Activated CD4-positive, CD25-positive, alpha-beta regulatory T cell treated with anti-CD3 and anti-CD28 coated beads, Interleukin-2, amount 50 U/mL, for 24 hours (primary cell): ENCODE measurements around the gene CHSY1.
A peak's percentile ranks its signal among the peaks of the same experiment; 100 is the strongest.

Experiments
- ATAC-seq, 2 donors: fragments of 150-1000 bp; cut with Tn5 transposase; one replicate each; pipeline ENCODE4 v1.10.0; 2021; ENCODE audit warnings: mild to moderate bottlenecking in 1 of 2, moderate library complexity in 1 of 2

The CHSY1 gene

DNA sequence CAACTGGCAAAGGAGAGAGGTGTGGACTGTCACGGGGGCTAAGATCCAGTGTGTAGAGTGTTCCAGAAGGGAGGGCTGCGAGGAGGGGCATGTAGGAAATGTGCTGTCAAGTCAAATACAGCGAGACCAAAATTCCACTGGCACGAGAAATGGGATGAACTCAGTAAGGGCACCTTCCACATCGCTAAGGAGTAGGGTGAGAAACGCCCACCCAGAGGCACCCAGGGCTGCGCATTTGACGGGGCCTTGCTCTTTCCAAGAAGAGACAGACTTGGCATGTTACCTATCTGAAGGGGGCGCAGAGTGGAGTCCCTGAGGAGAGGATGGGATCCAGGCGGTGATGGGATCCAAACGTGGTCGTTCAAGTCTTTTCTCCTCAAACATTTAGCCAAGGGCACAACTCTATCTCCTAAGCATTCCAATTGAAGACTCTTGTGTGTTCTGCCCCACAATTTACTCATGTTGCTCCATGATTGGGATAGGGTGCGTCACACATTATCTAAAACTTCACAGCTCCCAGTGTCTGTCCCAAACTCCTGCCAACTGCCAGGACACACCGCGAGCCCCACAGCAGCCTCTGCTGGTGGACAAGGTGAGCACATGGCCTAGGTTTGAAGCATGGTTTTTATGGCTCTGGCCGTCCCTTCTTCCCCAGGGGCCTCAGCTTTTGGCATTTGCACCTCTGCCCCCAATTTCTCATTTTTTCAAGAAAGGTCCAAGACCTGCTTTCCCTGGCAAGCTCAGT is 17.8 kb upstream of the CHSY1 start:
- no peak for ATAC-seq

GRCh38 chr15:101267320-101268104 is 15.7 kb upstream of the CHSY1 start:
- ATAC-seq = no peak

DNA sequence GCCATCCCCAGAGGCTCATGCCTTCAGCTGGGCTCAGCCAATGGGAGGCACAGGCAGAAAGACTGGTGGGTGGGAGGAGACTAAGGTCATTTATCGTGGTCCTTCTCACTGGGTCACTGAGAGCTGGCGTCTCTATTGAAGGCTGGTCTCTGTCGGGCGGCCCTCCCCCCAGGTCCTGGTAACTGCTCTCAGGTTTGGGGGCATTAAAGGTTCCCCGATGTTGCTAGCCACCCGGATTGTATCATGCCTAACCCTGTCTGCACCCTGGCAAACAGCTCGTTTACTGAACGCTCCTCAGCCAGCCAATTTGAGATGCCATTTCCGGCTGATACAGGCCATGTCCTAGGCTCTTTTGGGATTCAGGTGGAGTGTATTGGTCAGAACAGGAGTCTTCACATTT is 14.9 kb upstream of the CHSY1 start:
- ATAC-seq = no peak

DNA sequence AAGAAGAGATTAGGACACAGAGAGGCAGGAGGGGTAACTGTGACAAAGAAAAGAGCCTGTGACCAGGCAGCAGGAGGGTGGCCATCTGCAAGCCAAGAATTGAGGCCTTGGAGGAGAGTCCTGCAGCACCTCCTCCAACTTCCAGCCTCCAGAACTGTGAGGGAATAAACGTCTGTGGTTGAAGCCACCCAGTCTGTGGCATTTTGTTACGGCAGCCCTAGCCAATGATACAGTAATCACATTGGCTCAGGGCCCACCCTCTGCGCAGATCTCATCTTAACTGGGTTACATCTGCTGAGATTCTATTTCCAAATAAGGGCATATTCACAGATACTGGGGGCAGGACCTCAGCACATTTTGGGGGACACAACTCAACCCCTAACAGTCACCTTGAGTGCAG is 14.2 kb upstream of the CHSY1 start:
- ATAC-seq = no peak

- ATAC-seq = no peak
Observed at GRCh38 chr15:101264911-101265641, 13.2 kb upstream of the CHSY1 start.

- ATAC-seq = no peak
Observed at GRCh38 chr15:101264011-101264410, 12.2 kb upstream of the CHSY1 start.

- no peak for ATAC-seq
Observed at GRCh38 chr15:101262551-101262950, 10.7 kb upstream of the CHSY1 start.

GRCh38 chr15:101258238-101259144 is 6.6 kb upstream of the CHSY1 start:
- ATAC-seq = peak in 1 of 2 donors; percentile 50

DNA sequence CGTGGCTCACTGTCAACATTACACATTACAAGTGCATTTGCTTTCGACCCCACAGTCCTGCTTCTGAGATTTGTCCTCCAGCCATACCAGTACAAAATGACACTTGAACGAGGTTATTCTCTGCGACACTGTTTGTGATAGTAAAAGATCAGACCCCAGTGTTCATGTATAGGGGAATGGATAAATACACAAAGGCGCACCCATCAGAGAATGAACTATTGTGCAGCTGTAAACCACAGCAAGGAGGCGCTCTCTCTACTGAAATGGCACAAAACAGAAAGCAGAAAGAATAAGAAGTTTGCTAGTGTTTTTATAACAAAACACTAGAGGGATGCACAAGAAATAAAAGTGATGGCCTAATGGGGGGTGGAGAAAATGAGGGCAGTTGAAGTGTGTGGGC is 4.9 kb upstream of the CHSY1 start:
- ATAC-seq = no peak

DNA sequence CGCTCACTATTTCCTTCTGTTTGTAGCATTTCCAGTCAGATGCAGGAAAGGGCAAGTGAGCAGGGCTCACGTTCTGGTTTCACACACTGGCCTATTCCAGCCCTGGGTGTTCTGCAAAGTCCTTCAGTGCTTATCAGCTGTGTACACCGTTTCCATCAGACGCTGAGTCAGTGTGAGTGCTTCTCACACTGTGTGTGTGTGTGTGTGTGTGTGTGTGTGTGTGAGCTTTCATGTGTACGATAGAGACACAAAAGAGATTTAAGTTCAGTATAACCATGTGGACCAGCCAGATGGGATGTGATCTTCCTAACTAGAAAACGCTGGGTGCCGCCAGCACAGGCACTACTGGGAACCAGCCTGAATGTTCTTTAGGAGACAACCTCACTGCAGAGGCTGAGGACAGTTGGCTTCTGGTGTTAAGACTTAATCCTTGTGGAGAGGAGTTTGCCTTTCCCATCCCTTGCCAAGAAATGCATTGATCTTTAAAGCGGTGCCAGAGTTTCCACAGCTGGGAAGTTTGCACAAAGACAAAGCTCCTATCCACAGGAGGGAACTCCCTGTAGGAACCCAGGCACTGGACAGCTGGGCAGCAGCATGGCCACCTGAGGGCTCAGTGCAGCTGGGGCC is 3.9 kb upstream of the CHSY1 start:
- no peak for ATAC-seq

DNA sequence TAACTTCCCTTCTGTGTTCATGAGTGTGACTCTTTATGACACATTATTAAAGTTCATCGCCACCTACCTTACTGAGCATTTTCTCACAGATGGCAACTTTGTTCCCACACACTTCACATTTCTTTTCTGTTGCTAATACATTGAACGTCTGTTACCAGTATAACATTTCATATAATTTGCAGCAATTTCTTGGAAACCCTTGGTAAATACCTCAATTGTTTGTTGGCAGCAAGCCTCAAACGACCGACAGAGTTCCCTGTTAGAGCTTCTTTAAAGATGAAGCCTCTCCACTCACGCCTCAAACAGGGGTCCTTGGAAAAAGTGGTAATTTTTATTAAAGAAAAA is 3.2 kb upstream of the CHSY1 start:
- peak in 1 of 2 donors; percentile 8 for ATAC-seq

- ATAC-seq = no peak
Observed at GRCh38 chr15:101254157-101255050, 2.6 kb upstream of the CHSY1 start.

- no peak for ATAC-seq
Observed at GRCh38 chr15:101252836-101253235, 988 bp upstream of the CHSY1 start.

DNA sequence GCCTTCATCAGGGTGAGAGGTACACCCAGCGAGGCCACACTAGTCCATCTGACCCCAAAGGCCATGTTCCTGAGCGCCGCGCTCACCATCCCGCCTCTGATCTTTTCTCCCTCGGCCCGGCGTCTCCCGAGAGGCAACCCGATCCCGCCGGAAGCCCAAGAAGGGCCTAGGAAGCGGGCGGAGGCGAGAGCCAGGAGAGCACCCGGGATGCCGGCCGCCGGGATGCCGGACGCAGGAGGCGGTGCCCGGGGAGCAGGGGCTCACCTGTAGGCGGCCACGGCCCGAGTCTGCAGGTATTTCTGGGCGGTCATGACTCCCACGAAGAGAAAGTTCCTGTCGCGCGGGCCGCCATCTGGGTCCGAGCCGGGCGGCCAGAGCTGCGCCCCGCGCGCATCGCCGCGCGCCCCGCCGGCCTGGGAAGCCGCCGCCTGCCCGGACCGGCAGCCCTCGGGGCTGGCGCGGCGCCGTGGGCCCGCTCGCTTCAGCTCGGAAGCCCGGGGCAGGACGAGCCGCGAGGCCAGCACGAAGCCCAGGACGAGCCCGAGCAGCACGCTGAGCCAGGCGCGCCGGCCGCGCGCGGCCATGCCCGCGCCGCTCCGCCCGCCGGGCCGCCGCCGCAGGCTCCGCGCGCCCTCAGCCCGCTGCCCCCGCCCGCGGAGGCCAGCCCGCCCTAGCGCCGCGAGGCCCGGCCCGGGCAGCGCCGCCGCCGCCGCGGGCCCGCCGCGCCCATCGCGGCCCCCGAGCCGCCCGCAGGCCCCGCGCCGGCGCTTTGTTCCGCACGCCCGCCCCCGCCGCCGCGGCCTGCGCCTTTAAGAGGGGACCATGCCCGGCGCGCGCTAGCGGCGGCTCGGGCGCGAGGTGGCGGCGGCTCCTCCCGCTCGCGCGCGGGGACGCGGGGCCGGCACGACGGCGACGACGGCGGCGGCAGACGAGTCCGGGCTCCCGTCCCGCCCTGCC is 697 bp downstream of the CHSY1 start:
- peak; percentile 36 to 46 for ATAC-seq

DNA sequence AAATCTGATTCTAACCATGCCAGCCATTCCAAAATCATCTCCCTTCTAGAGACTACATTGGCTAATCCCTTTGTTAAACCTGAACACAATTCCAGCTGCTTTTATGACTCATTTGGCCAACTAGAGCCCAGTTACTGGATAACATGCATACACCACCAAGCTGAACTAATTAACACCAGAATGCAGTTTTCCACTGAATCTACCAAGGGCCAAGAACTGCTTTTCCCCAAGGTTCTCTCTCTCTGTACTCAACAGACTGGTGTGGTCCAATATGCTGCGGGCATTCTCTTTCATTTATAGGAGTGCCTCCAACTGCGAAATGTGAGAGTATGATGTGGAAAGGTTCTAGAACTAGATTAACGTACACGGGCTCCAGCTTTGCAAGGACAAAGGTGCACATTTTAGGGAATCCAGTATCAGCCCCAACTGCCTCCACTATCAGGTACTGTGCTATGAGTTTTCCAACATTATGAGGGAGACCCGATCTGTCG is 1.5 kb downstream of the CHSY1 start:
- no peak for ATAC-seq

- ATAC-seq = no peak
Observed at GRCh38 chr15:101248274-101248673, 3.6 kb downstream of the CHSY1 start.

DNA sequence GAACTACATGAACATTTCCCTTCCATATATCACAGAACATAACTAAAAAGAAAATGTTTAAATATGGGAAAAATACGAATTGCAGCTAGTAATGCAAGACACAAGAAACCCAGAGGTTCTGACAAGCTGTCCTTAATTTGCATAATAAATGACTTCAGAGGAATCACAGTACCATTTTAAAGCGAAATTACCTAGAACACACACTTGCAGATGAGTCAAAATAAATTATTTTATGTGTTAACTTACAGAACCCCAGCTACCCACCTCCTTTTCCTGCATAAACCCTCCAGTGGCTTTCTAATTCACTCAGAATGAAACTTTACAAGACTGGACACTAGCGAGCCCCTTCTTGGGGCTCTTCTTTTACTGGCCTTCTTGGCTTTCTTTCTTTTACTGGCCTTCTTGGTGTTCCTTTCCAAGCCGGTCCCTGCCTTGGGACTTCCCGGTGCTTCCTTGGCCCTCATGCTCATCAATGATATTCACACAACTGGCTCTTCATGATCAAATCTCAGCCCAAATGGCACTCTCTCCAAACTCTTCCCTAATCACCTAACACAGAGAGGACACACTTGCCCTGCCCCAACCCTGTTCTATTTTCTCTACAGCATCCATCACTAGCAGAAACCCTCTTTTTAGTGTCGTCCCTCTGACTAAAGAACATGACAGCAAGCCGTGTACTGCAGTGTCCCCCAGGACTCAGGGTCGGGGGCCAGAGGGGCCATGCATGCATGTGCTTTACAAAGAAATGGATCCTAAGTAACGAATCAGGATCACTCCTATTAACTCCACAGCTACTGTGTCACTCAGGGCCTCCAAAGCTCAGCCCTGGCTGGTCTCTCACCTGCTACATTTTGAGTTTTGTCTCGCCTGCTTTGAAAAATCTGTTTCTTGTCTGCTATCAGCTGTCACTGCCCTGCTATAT is 4.8 kb downstream of the CHSY1 start:
- ATAC-seq = peak; percentile 31 to 47

GRCh38 chr15:101246391-101246790 is 5.5 kb downstream of the CHSY1 start:
- ATAC-seq = peak; percentile 16 to 17
